HCT116 (cell line): ENCODE data around the gene CEP112. TPM values are rescaled to one million over a fixed set of nuclear protein-coding genes. Genes with fewer than 3 reads are reported as not detected.

Experiments
- ATAC-seq: fragments of 200-7000 bp; cut with Tn5 transposase; 2 replicates; pipeline ENCODE4 v1.9.1; 2020; ENCODE audit warnings: mild to moderate bottlenecking, moderate library complexity
- BruUV-seq: library from RNA; stranded (reverse); fragments of 400-500 nt; replicated peaks from 2 replicates; lab custom pipeline; 2021; lab: Mats Ljungman, UMichigan
- CTCF ChIA-PET: fragments of 300-600 bp; sonication (Branson Sonifier 250); formaldehyde crosslinking; loops from one replicate; lab custom pipeline; 2021; ENCODE audit warnings: antibody characterized with exemption; lab: Charles Lee
- POLR2A ChIA-PET: fragments of 300-600, 350-600 bp; sonication (Branson Sonifier 250); formaldehyde crosslinking; loops from one replicate; lab custom pipeline; 2021; ENCODE audit warnings: antibody characterized with exemption; lab: Charles Lee
- RAD21 ChIA-PET, 2 experiments: fragments of 300-600 bp; sonication (Branson Sonifier 250); formaldehyde crosslinking; loops; one replicate each; lab custom pipeline; 2023; ENCODE audit warnings: low total read pairs in 2 of 2; ENCODE audit not compliant: uncharacterized antibody in 2 of 2, unreplicated experiment in 2 of 2, low non-redundant PET in 1 of 2; lab: Charles Lee
- DNase-seq: peaks from one replicate; pipeline ENCODE4 v3.0.0-alpha.2; 2010; ENCODE audit warnings: low read depth, low spot score
- H2AFZ ChIP-seq: fragments of 200-600 bp; shearing (Covaris generic), sonication (generic); 2 replicates; pipeline ENCODE4 v1.6.1; 2017; ENCODE audit warnings: low read depth, mixed run types, mixed read lengths, antibody characterized with exemption, low read length; ENCODE audit not compliant: poor library complexity, severe bottlenecking
- H3K27ac ChIP-seq: 2 replicates; pipeline ENCODE4 v1.5.1; 2012; ENCODE audit warnings: low read depth, low read length
- H3K27me3 ChIP-seq: fragments of 200-600 bp; sonication (generic); 2 replicates; pipeline ENCODE4 v1.6.1; 2016; ENCODE audit warnings: mixed run types, low read length, mixed read lengths; ENCODE audit not compliant: insufficient read depth
- H3K36me3 ChIP-seq, 2 experiments: fragments of 200-500 bp in 1 of 2; fragments of 200-600 bp in 1 of 2; sonication (Bioruptor generic) in 1 of 2; sonication (generic) in 1 of 2; 2 replicates each; pipeline versions ENCODE4 v1.5.1 to v1.6.1; 2014 to 2016; ENCODE audit warnings: low read length in 2 of 2, inconsistent platforms in 1 of 2, mixed read lengths in 1 of 2, mixed run types in 1 of 2; ENCODE audit not compliant: insufficient read depth in 2 of 2, control insufficient read depth in 1 of 2
- H3K4me1 ChIP-seq, 2 experiments: fragments of 200-600 bp in 1 of 2; sonication (generic) in 1 of 2; 2 replicates each; pipeline versions ENCODE4 v1.5.1 to v1.6.1; 2012 to 2017; ENCODE audit warnings: low read length in 2 of 2, inconsistent platforms in 1 of 2, mild to moderate bottlenecking in 1 of 2, mixed read lengths in 1 of 2, mixed run types in 1 of 2, moderate library complexity in 1 of 2; ENCODE audit not compliant: insufficient read depth in 2 of 2, control insufficient read depth in 1 of 2
- H3K4me2 ChIP-seq: fragments of 200-600 bp; sonication (generic); 2 replicates; pipeline ENCODE4 v1.6.1; 2017; ENCODE audit warnings: mixed run types, low read length, mixed read lengths
- H3K4me3 ChIP-seq, 2 experiments: fragments of 200-600 bp in 1 of 2; sonication (generic) in 1 of 2; replicated peaks in 1 of 2; 2 replicates each; pipeline ENCODE4 v1.5.1; 2011 to 2016; ENCODE audit warnings: low read length in 2 of 2, control low read depth in 1 of 2, low read depth in 1 of 2, mild to moderate bottlenecking in 1 of 2, mixed read lengths in 1 of 2, mixed run types in 1 of 2
- H3K79me2 ChIP-seq: fragments of 200-600 bp; sonication (generic); 2 replicates; pipeline ENCODE4 v1.6.1; 2017; ENCODE audit warnings: mild to moderate bottlenecking, mixed run types, low read length, moderate library complexity, mixed read lengths; ENCODE audit not compliant: insufficient read depth
- H3K9ac ChIP-seq: fragments of 200-600 bp; sonication (generic); 2 replicates; pipeline ENCODE4 v1.6.1; 2016; ENCODE audit warnings: low read length, mixed read lengths
- H3K9me2 ChIP-seq: fragments of 200-600 bp; sonication (generic), shearing (Covaris generic); 2 replicates; pipeline ENCODE4 v1.6.1; 2017; ENCODE audit warnings: mixed run types, mild to moderate bottlenecking, moderate library complexity; ENCODE audit not compliant: insufficient read depth
- H3K9me3 ChIP-seq, 2 experiments: fragments of 200-500 bp in 1 of 2; fragments of 200-600 bp in 1 of 2; sonication (Bioruptor generic) in 1 of 2; sonication (generic) in 1 of 2; 2 replicates each; pipeline ENCODE4 v1.6.1; 2014 to 2017; ENCODE audit warnings: low read length in 2 of 2, mixed read lengths in 2 of 2, inconsistent platforms in 1 of 2, low read depth in 1 of 2, mild to moderate bottlenecking in 1 of 2, mixed run types in 1 of 2, moderate library complexity in 1 of 2; ENCODE audit not compliant: control insufficient read depth in 1 of 2, insufficient read depth in 1 of 2
- H4K20me1 ChIP-seq: fragments of 200-600 bp; sonication (generic), shearing (Covaris generic); 2 replicates; pipeline ENCODE4 v1.6.1; 2017; ENCODE audit warnings: mixed run types, mild to moderate bottlenecking, moderate library complexity; ENCODE audit not compliant: insufficient read depth
- EGR1 ChIP-seq: IDR thresholded peaks from 2 replicates; pipeline ENCODE4 v1.6.1; 2012; ENCODE audit warnings: low read depth
- ELF1 ChIP-seq: IDR thresholded peaks from 2 replicates; pipeline ENCODE4 v1.6.1; 2012; ENCODE audit warnings: low read depth, borderline replicate concordance
- EZH2 ChIP-seq: fragments of 200-600 bp; sonication (generic); IDR thresholded peaks from 2 replicates; pipeline ENCODE4 v1.6.1; 2017; ENCODE audit warnings: antibody characterized with exemption, mixed run types
- EZH2phosphoT487 ChIP-seq: fragments of 200-600 bp; IDR thresholded peaks from 2 replicates; pipeline ENCODE4 v1.6.1; 2018; ENCODE audit warnings: antibody characterized with exemption, borderline replicate concordance
- JUND ChIP-seq: IDR thresholded peaks from 2 replicates; pipeline ENCODE4 v1.6.1; 2012
- POLR2AphosphoS5 ChIP-seq: IDR thresholded peaks from 2 replicates; pipeline ENCODE4 v1.6.1; 2011; ENCODE audit warnings: mild to moderate bottlenecking, low read depth, low read length, moderate library complexity
- RAD21 ChIP-seq: IDR thresholded peaks from 2 replicates; pipeline ENCODE4 v1.6.1; 2012; ENCODE audit warnings: low read depth, mild to moderate bottlenecking
- REST ChIP-seq: IDR thresholded peaks from 2 replicates; pipeline ENCODE4 v1.6.1; 2012; ENCODE audit warnings: low read depth
- SP1 ChIP-seq: IDR thresholded peaks from 2 replicates; pipeline ENCODE4 v1.6.1; 2012; ENCODE audit warnings: low read depth
- TCF7L2 ChIP-seq: IDR thresholded peaks from 2 replicates; pipeline ENCODE4 v1.7.0; 2011; ENCODE audit warnings: borderline replicate concordance, inconsistent platforms; ENCODE audit not compliant: insufficient read depth, insufficient read length; ENCODE audit errors: extremely low read depth
- ZBTB33 ChIP-seq: IDR thresholded peaks from 2 replicates; pipeline ENCODE4 v1.6.1; 2011; ENCODE audit warnings: mild to moderate bottlenecking, low read length, moderate library complexity; ENCODE audit not compliant: insufficient replicate concordance; ENCODE audit errors: extremely low read depth
- ZFX ChIP-seq: fragments of 450-650 bp; IDR thresholded peaks from 2 replicates; pipeline ENCODE4 v1.6.1; 2017
- intact Hi-C: fragments of 100-400 bp; cut with micrococcal nuclease; formaldehyde crosslinking; loops from 2 replicates; pipeline ENCODE4 v1.10.0; 2022
- total RNA-seq: library from RNA; stranded (reverse); gene quantifications from one replicate; pipeline ENCODE4 v1.2.1, GENCODE V29; 2021; ENCODE audit not compliant: unreplicated experiment
- TF ChIP-seq, protein P1 (sequence below): IDR thresholded peaks from 2 replicates; pipeline ENCODE4 v1.6.1; 2012

Gene CEP112
- total RNA-seq, 1 experiment from 2014 or later, result 10.9 TPM

GRCh38 chr17:65814418-65814817 lies 377.5 kb downstream of the CEP112 start:
- H3K4me2 ChIP-seq, result no peak overlapping the region
- ATAC-seq (no peak), DNase-seq (no peak)
- no peak overlapping the region for H2AFZ ChIP-seq
- H3K4me1 ChIP-seq, result no peaks in the 10 kb centered on the region
- H3K9ac ChIP-seq, result no peak overlapping the region
- ChIA-PET RAD21 (no interaction called here), POLR2A (no interaction called here), CTCF (no interaction called here)
- no peaks in the 10 kb centered on the region for H3K27me3 ChIP-seq
- H3K4me3 ChIP-seq, result no peak overlapping the region
- H4K20me1 ChIP-seq, result no peaks in the 10 kb centered on the region
- H3K27ac ChIP-seq, result no peak overlapping the region
- H3K9me2 ChIP-seq, result peaks cover 5% of the 10 kb centered on the region; the same call in 1 of the 2 replicates
- BruUV-seq, result no TSS peak
- no peak for TF ChIP-seq ELF1
- no peak for TF ChIP-seq JUND
- no peak for TF ChIP-seq ZFX
- TF ChIP-seq REST, result no peak
- TF ChIP-seq POLR2AphosphoS5, result no peak
- TF ChIP-seq, protein P1, sequence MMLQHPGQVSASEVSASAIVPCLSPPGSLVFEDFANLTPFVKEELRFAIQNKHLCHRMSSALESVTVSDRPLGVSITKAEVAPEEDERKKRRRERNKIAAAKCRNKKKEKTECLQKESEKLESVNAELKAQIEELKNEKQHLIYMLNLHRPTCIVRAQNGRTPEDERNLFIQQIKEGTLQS, result no peak
- no peak for TF ChIP-seq SP1
- TF ChIP-seq EZH2phosphoT487, result no peak
- no peak for TF ChIP-seq RAD21
- no peak for TF ChIP-seq ZBTB33
- TF ChIP-seq EZH2, result no peak
- TF ChIP-seq TCF7L2, result no peak
- no peak for TF ChIP-seq EGR1
- intact Hi-C loops, result no loop called here
- H3K79me2 ChIP-seq, result no peaks in the 10 kb centered on the region
- H3K9me3 ChIP-seq, result no peaks in the 10 kb centered on the region
- no peaks in the 10 kb centered on the region for H3K36me3 ChIP-seq
